NCI-H2196 (cell line): ENCODE data around the gene S1PR5.
A peak's percentile ranks its signal among the peaks of the same experiment; 100 is the strongest.

Experiments
- DNase-seq: peaks from one replicate; lab custom pipeline; 2025; ENCODE audit not compliant: unreplicated experiment; lab: John Stamatoyannopoulos, UW

Gene S1PR5

GRCh38 chr19:10516671-10517286, 468 bp downstream of the S1PR5 start:
- no peak for DNase-seq

- DNase-seq = no peak
These were observed 1.2 kb downstream of the S1PR5 start for GRCh38 chr19:10516064-10516385.

DNA sequence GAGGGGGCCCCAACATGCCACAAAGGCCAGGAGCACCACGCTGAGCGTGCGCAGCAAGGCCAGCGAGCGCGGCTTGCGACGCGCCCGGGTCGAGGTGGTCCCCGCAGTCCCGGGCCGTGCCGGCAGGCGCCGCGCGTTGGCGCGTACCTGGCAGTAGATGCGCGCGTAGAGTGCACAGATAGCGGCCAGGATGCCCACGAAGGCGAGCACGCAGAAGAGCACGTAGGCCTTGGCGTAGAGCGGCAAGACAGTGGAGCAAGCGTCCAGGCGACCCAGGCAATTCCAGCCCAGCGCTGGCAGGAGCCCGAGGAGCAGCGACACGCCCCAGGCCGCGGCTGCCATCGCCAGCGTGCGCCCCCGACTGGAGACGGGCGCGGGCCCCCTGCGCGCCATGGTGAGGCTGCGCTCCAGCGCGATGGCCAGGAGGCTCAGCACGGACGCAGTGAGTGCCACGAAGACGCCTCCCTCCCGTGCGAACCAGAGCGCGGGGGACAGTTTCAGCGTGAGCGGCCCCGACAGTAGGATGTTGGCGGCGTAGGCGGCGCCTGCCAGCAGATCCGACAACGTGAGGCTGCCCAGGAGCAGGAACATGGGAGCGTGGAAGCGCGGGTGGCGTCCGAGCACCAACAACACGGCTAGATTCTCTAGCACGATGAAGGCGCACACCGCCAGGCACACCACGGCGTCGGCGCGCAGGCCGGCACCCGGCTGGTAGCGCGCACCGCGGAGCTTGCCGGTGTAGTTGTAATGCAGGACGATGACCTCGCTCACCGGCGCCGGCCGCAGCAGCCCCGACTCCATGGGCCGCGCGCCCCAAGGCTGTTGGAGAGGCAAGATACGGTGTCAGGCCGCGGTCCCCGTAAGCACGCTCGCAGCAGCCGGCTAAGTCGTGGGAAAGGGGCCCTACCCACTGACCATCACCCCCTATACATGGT, 2.8 kb downstream of the S1PR5 start:
- no peak for DNase-seq

DNA sequence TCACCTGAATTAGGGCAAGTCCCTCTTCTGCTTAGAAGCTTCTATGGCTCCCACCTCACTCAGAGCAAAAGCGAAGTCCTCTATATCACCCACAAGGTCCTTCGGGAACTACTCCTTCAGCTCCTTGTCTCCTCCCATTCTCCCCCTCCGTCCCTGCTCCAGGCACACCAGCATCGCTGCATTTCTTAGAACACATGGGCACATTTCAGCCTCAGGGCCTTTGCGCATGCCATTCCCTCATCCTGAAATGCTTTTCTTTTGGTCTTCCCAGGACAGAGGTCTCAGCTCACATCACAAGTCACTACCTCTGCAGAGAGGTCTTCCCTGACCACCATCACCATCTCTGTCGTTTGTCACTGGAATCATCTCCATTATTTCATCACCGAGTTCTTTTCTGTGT, 4.0 kb downstream of the S1PR5 start:
- DNase-seq = no peak

GRCh38 chr19:10510301-10510802, 6.9 kb downstream of the S1PR5 start:
- DNase-seq = no peak

- no peak for DNase-seq
These were observed 8.5 kb downstream of the S1PR5 start for GRCh38 chr19:10508707-10509106.

- no peak for DNase-seq
These were observed 9.2 kb downstream of the S1PR5 start for GRCh38 chr19:10508036-10508435.

DNA sequence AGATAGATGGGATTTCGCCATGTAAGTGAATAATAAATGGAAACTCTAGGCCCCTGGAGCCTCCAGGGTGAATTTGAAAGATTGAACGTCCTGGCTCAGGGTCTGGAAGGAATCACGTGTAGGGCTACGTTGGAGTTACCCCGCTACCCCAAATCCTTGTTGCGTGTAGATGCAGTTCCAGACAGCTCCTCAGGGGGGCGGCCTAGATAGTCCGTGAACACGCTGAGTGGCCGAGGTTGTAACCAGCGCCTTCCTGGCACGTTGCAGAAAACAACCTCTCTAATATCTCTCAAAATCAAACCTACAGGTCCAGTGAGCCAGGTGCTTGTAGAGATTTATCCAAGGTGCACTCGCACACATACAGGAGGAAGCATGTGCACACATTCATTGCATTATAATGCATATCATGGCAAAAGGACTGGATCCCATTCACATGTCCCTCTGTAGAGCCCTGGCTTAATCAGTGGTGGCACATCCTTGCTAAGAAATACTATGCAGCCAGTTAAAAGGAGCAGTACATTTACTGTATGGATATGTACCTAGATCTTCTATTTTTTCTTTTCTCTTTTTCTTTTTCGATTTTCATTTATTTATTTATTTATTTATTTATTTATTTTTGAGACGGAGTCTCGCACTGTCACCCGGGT, 11.5 kb downstream of the S1PR5 start:
- peak; percentile 37 for DNase-seq

GRCh38 chr19:10503002-10503789, 14.1 kb downstream of the S1PR5 start, which contains the start of gene KEAP1:
Gene KEAP1, minus strand, starts transcription at chr19:10503356. Its CDS starts 3,323 bp downstream, at chr19:10500033.
- DNase-seq = peak; percentile 65

GRCh38 chr19:10502524-10503001, 14.7 kb downstream of the S1PR5 start:
- DNase-seq = peak; percentile 96

- peak; percentile 93 for DNase-seq
These were observed 15.2 kb downstream of the S1PR5 start for GRCh38 chr19:10501971-10502523.

DNA sequence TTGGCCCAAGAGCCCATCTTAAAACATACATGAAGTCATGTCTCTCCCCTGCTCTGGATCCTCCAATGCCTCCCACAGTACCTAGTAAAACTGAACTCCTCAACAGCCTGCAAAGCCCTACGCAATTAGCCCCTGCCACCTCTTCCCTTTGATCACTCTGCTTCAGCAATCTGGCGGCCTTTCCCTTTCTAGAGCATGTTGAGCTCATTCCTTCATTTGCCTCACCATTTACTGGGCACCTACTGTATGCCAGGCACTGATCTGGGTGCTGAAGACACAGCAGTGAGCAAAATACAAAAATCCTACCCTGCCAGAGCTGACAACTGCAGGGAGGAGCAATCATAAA, 17.0 kb downstream of the S1PR5 start:
- DNase-seq = no peak

GRCh38 chr19:10499550-10500246, 17.5 kb downstream of the S1PR5 start:
- no peak for DNase-seq

DNA sequence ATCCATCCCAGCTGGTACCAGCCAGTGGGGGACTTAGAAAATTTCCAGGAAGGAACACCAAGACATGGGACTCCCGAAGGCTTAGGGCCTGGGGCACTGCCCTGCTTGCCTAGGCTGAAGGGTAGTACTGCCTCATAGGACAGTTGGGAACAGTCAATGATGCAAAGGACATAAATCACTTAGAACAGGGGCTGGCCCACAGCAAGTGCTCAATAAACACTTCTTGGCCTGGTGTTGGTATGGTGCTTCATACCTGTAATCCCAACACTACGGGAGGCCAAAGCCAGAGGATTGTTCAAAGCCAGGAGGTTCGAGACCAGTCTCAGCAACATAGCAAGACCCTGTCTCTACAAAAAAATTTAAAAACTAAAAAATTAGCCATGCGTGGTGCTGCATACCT, 19.9 kb downstream of the S1PR5 start:
- DNase-seq = no peak

GRCh38 chr19:10491472-10492047, 25.7 kb downstream of the S1PR5 start:
- no peak for DNase-seq

- DNase-seq = no peak
These were observed 30.7 kb downstream of the S1PR5 start for GRCh38 chr19:10486551-10486950.

GRCh38 chr19:10478903-10479384, 38.3 kb downstream of the S1PR5 start:
- peak; percentile 95 for DNase-seq

DNA sequence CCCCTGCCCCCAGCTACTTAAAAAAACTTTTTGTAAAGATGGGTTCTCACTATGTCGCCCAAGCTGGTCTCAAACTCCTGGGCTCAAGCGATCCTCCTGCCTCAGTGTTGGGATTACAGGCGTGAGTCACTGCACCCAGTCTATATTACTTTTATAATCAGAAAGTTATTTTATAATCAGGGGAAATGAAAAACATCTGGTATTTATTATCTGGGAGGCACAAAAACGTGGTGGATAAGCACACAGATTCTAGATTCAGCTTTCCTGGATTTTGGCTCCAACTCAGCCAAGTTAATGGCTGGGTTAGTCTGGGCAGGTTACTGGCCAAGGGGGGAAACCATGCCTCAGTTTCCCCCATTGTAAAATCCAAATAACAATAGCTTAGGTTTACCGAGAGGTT, 38.8 kb downstream of the S1PR5 start:
- no peak for DNase-seq

GRCh38 chr19:10474962-10475451, 42.2 kb downstream of the S1PR5 start:
- no peak for DNase-seq
